ENCODE results near the gene TMUB1. TPM values are rescaled to one million over a fixed set of nuclear protein-coding genes. Genes with fewer than 3 reads are reported as not detected.

TMUB1 gene
- total RNA-seq, 1 experiment from 2014 or later = 34.5 TPM

GRCh38 chr7:151124899-151125399 is 41.7 kb upstream of the TMUB1 start:
- no peak for DNase-seq (ENCODE audit: low read depth in 1 of 2, low spot score in 2 of 2)

GRCh38 chr7:151124481-151124880 is 41.2 kb upstream of the TMUB1 start:
- H3K27me3 ChIP-seq (replicated peaks) = no peaks in the 10 kb centered on the region
- peaks cover 49% of the 10 kb centered on the region for H3K36me3 ChIP-seq
- no peak overlapping the region for H3K4me3 ChIP-seq
- no peak overlapping the region for H3K27ac ChIP-seq
- H3K4me1 ChIP-seq (replicated peaks) = no peaks in the 10 kb centered on the region
- no peak for DNase-seq (ENCODE audit: low read depth in 1 of 2, low spot score in 2 of 2)
- no peaks in the 10 kb centered on the region for H3K9me3 ChIP-seq (replicated peaks)

More at GRCh38 chr7:151124899-151125399, 41.7 kb upstream of the TMUB1 start:
- Histone ChIP-seq H3K4me1 (replicated peaks) (no peaks in the 10 kb centered on the region), H3K9me3 (replicated peaks) (no peaks in the 10 kb centered on the region), H3K36me3 (peaks cover 50% of the 10 kb centered on the region), H3K4me3 (no peak overlapping the region), H3K27me3 (replicated peaks) (no peaks in the 10 kb centered on the region), H3K27ac (no peak overlapping the region)

- no peaks in the 10 kb centered on the region for H3K9me3 ChIP-seq (replicated peaks)
- H3K4me1 ChIP-seq (replicated peaks) = no peaks in the 10 kb centered on the region
- DNase-seq (ENCODE audit: low read depth in 1 of 2, low spot score in 2 of 2) = peak; percentile 68 to 83
- H3K27ac ChIP-seq = no peak overlapping the region
- H3K27me3 ChIP-seq (replicated peaks) = no peaks in the 10 kb centered on the region
- H3K4me3 ChIP-seq = no peak overlapping the region
- peaks cover 50% of the 10 kb centered on the region for H3K36me3 ChIP-seq
These were observed 40.6 kb upstream of the TMUB1 start for GRCh38 chr7:151123822-151124464.

GRCh38 chr7:151123158-151123821 is 40.0 kb upstream of the TMUB1 start:
- Histone ChIP-seq H3K36me3 (peaks cover 50% of the 10 kb centered on the region), H3K4me3 (no peak overlapping the region), H3K9me3 (replicated peaks) (no peaks in the 10 kb centered on the region), H3K4me1 (replicated peaks) (no peaks in the 10 kb centered on the region), H3K27me3 (replicated peaks) (no peaks in the 10 kb centered on the region), H3K27ac (no peak overlapping the region)
- DNase-seq (ENCODE audit: low read depth in 1 of 2, low spot score in 2 of 2) = no peak

- no peaks in the 10 kb centered on the region for H3K27me3 ChIP-seq (replicated peaks)
- H3K36me3 ChIP-seq = peaks cover 49% of the 10 kb centered on the region
- DNase-seq (ENCODE audit: low read depth in 1 of 2, low spot score in 2 of 2) = no peak
- H3K4me1 ChIP-seq (replicated peaks) = no peaks in the 10 kb centered on the region
- H3K27ac ChIP-seq = no peak overlapping the region
- H3K4me3 ChIP-seq = no peak overlapping the region
- no peaks in the 10 kb centered on the region for H3K9me3 ChIP-seq (replicated peaks)
These were observed 39.5 kb upstream of the TMUB1 start for GRCh38 chr7:151122796-151123157.

GRCh38 chr7:151122276-151122675 is 39.0 kb upstream of the TMUB1 start:
- Histone ChIP-seq H3K9me3 (replicated peaks) (no peaks in the 10 kb centered on the region), H3K4me3 (no peak overlapping the region), H3K27me3 (replicated peaks) (no peaks in the 10 kb centered on the region), H3K36me3 (peaks cover 53% of the 10 kb centered on the region), H3K4me1 (replicated peaks) (no peaks in the 10 kb centered on the region), H3K27ac (no peak overlapping the region)
- DNase-seq (ENCODE audit: low read depth in 1 of 2, low spot score in 2 of 2) = no peak

GRCh38 chr7:151121380-151122170 is 38.3 kb upstream of the TMUB1 start:
- no peaks in the 10 kb centered on the region for H3K9me3 ChIP-seq (replicated peaks)
- no peak for DNase-seq (ENCODE audit: low read depth in 1 of 2, low spot score in 2 of 2)
- no peaks in the 10 kb centered on the region for H3K4me1 ChIP-seq (replicated peaks)
- no peak overlapping the region for H3K27ac ChIP-seq
- H3K4me3 ChIP-seq = no peak overlapping the region
- H3K27me3 ChIP-seq (replicated peaks) = no peaks in the 10 kb centered on the region
- H3K36me3 ChIP-seq = peaks cover 59% of the 10 kb centered on the region

GRCh38 chr7:151120896-151121295 is 37.6 kb upstream of the TMUB1 start:
- no peak for DNase-seq (ENCODE audit: low read depth in 1 of 2, low spot score in 2 of 2)
- peaks cover 63% of the 10 kb centered on the region for H3K36me3 ChIP-seq
- H3K4me3 ChIP-seq = no peak overlapping the region
- no peak overlapping the region for H3K27ac ChIP-seq
- no peaks in the 10 kb centered on the region for H3K27me3 ChIP-seq (replicated peaks)
- no peaks in the 10 kb centered on the region for H3K4me1 ChIP-seq (replicated peaks)
- no peaks in the 10 kb centered on the region for H3K9me3 ChIP-seq (replicated peaks)

GRCh38 chr7:151119902-151120301 is 36.6 kb upstream of the TMUB1 start:
- no peaks in the 10 kb centered on the region for H3K4me1 ChIP-seq (replicated peaks)
- no peak for DNase-seq (ENCODE audit: low read depth in 1 of 2, low spot score in 2 of 2)
- no peak overlapping the region for H3K27ac ChIP-seq
- H3K27me3 ChIP-seq (replicated peaks) = no peaks in the 10 kb centered on the region
- H3K9me3 ChIP-seq (replicated peaks) = no peaks in the 10 kb centered on the region
- H3K4me3 ChIP-seq = no peak overlapping the region
- H3K36me3 ChIP-seq = peaks cover 62% of the 10 kb centered on the region

GRCh38 chr7:151119055-151119415 is 35.7 kb upstream of the TMUB1 start:
- Histone ChIP-seq H3K27ac (no peak overlapping the region), H3K27me3 (replicated peaks) (no peaks in the 10 kb centered on the region), H3K36me3 (peaks cover 53% of the 10 kb centered on the region), H3K4me3 (no peak overlapping the region), H3K4me1 (replicated peaks) (peaks cover 6% of the 10 kb centered on the region), H3K9me3 (replicated peaks) (no peaks in the 10 kb centered on the region)
- no peak for DNase-seq (ENCODE audit: low read depth in 1 of 2, low spot score in 2 of 2)

GRCh38 chr7:151118108-151119054 is 35.1 kb upstream of the TMUB1 start:
- no peak overlapping the region for H3K4me3 ChIP-seq
- peaks cover 12% of the 10 kb centered on the region for H3K4me1 ChIP-seq (replicated peaks)
- no peak for DNase-seq (ENCODE audit: low read depth in 1 of 2, low spot score in 2 of 2)
- H3K36me3 ChIP-seq = peaks cover 47% of the 10 kb centered on the region
- H3K27ac ChIP-seq = no peak overlapping the region
- H3K9me3 ChIP-seq (replicated peaks) = no peaks in the 10 kb centered on the region
- H3K27me3 ChIP-seq (replicated peaks) = no peaks in the 10 kb centered on the region

- no peak for DNase-seq (ENCODE audit: low read depth in 1 of 2, low spot score in 2 of 2)
- no peak overlapping the region for H3K4me3 ChIP-seq
These were observed 34.3 kb upstream of the TMUB1 start for GRCh38 chr7:151117565-151117964.

More at GRCh38 chr7:151117565-151117964, 34.3 kb upstream of the TMUB1 start:
- Histone ChIP-seq H3K27ac (no peak overlapping the region), H3K36me3 (peaks cover 42% of the 10 kb centered on the region), H3K4me1 (replicated peaks) (peaks cover 20% of the 10 kb centered on the region), H3K27me3 (replicated peaks) (no peaks in the 10 kb centered on the region), H3K9me3 (replicated peaks) (no peaks in the 10 kb centered on the region)
